ENCODE measurements around the gene LIMS2. TPM values are rescaled to one million over a fixed set of nuclear protein-coding genes. Genes with fewer than 3 reads are reported as not detected.

Gene LIMS2
- total and polyA plus RNA-seq, 2 experiments from 2014 or later: 32.9 to 48.8 TPM

DNA sequence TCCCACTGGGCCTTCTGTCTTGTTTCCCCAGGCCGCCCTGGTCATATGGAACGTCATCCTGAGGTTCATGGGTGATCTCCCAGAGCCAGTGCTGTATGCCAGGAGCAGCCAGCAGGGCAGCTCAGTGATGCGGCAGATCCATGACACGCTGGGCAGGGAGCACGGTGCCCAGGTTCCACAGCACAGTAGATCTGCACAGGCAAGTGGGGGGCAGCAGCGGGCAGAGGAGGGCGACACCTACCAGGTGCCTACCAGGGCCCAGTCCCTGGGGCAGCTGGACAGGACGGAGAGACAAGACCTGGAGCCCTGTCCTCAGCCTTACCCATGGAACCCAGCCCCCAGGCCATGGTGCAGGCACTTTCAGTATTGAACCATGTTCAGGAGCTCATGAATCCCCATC lies 65.5 kb downstream of the LIMS2 start:
- TF ChIP-seq CTCF (IDR thresholded peaks at IDR 0.05; ENCODE audit: low read depth, low read length): no peak
- no peak for DNase-seq (ENCODE audit: low read depth in 1 of 2, low spot score in 1 of 2)
- Histone ChIP-seq H3K4me1 (ENCODE audit: low read depth) (no peaks in the 10 kb centered on the region), H3K27me3 (no peaks in the 10 kb centered on the region), H3K9me3 (ENCODE audit: low read depth) (no peaks in the 10 kb centered on the region), H3K36me3 (no peaks in the 10 kb centered on the region), H3K27ac (no peak overlapping the region), H3K4me3 (no peak overlapping the region)

- Histone ChIP-seq H3K4me1 (ENCODE audit: low read depth) (no peaks in the 10 kb centered on the region), H3K4me3 (no peak overlapping the region), H3K36me3 (no peaks in the 10 kb centered on the region), H3K9me3 (ENCODE audit: low read depth) (no peaks in the 10 kb centered on the region), H3K27ac (no peak overlapping the region), H3K27me3 (no peaks in the 10 kb centered on the region)
- TF ChIP-seq CTCF (IDR thresholded peaks at IDR 0.05; ENCODE audit: low read depth, low read length): no peak
- DNase-seq (ENCODE audit: low read depth in 1 of 2, low spot score in 1 of 2): no peak
Observed at GRCh38 chr2:127609031-127609751, 66.1 kb downstream of the LIMS2 start.

DNA sequence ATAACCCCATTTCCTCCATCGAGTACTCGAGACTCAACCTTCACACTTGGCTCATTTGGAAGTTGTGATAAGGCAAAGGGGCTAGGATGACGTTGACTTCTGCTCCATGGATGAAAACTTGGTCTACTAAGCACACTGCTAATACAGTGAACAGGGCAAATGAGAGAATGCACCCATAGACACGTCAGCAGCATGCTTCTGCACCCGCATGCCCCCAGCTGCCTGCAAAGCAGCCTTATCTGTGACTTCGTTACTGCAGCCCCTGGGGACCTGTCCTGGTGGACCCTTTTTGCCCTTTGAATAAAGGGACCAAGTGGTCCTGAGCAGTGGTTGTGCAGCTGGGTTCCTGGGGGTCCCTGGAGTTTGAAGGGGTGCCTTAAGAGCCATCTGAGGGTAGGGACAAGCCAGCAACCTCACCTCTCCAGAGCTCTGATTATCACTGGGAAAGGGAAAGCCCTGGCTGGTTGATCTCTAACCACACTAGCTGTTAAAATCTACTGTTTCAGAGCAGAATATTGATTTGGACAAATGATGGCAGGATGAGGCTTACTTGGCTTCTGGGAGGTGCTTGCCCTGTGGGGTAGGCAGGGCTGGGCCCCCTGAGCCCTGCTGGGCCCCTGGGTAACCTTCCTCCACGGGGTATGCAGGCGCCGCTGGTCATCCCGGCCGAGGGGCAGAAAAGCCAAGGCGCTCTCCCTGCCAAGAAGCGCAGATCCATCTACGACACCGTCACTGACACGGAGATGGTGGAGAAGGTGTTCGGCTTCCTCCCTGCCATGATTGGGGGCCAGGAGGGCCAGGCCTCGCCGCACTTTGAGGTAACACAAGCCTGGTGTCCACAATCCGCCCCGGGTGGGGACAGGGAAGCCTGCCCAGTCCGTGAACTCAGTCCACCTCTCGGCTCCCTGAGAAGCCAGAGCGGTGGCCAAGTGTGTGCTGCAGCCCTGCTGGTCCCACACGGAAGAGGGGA lies 67.0 kb downstream of the LIMS2 start:
- Histone ChIP-seq H3K27ac (no peak overlapping the region), H3K27me3 (no peaks in the 10 kb centered on the region), H3K9me3 (ENCODE audit: low read depth) (no peaks in the 10 kb centered on the region), H3K36me3 (no peaks in the 10 kb centered on the region), H3K4me1 (ENCODE audit: low read depth) (no peaks in the 10 kb centered on the region), H3K4me3 (no peak overlapping the region)
- no peak for DNase-seq (ENCODE audit: low read depth in 1 of 2, low spot score in 1 of 2)
- no peak for TF ChIP-seq CTCF (IDR thresholded peaks at IDR 0.05; ENCODE audit: low read depth, low read length)

DNA sequence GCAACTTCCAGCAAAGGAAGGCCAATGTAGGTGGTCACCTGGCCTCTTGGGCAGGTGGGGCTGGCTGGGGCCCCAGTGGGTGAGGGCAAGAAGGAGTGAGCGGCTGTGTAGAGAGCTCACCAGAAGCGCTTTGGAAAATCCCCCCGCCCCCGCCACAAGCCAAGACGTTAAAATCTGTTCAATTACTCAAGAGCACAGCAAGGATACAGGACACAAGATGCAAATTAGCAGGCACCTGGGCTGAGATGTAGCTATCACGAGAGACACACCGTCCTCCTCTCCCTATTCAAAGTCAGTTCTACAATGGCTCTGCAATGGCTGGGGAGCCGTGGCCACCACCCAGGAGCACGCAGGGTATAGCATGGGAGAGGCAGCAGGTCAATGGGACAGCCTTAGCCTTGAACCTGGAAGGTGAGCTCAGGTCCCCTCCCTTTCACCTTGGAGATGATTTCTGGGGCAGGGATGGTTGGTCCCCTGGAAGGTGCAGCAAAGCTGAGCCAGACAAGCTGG lies 67.9 kb downstream of the LIMS2 start:
- Histone ChIP-seq H3K9me3 (ENCODE audit: low read depth) (no peaks in the 10 kb centered on the region), H3K4me3 (no peak overlapping the region), H3K36me3 (no peaks in the 10 kb centered on the region), H3K4me1 (ENCODE audit: low read depth) (no peaks in the 10 kb centered on the region), H3K27me3 (no peaks in the 10 kb centered on the region), H3K27ac (no peak overlapping the region)
- no peak for TF ChIP-seq CTCF (IDR thresholded peaks at IDR 0.05; ENCODE audit: low read depth, low read length)
- no peak for DNase-seq (ENCODE audit: low read depth in 1 of 2, low spot score in 1 of 2)

- TF ChIP-seq CTCF (IDR thresholded peaks at IDR 0.05; ENCODE audit: low read depth, low read length): no peak
- Histone ChIP-seq H3K36me3 (no peaks in the 10 kb centered on the region), H3K4me1 (ENCODE audit: low read depth) (no peaks in the 10 kb centered on the region), H3K9me3 (ENCODE audit: low read depth) (no peaks in the 10 kb centered on the region), H3K27ac (no peak overlapping the region), H3K27me3 (no peaks in the 10 kb centered on the region), H3K4me3 (no peak overlapping the region)
- no peak for DNase-seq (ENCODE audit: low read depth in 1 of 2, low spot score in 1 of 2)
Observed at GRCh38 chr2:127606625-127607398, 68.5 kb downstream of the LIMS2 start.
